GM12891 (cell line): Measurements from ENCODE around the gene TCERG1L.

Experiments
- PAX5 ChIP-seq: IDR thresholded peaks from 2 replicates; pipeline ENCODE4 v1.6.1; 2011; ENCODE audit warnings: low read length, moderate library complexity, mild to moderate bottlenecking; ENCODE audit not compliant: insufficient read depth, severe bottlenecking
- POLR2A ChIP-seq: IDR thresholded peaks from 2 replicates; pipeline ENCODE4 v1.6.1; 2011; ENCODE audit warnings: low read depth, low read length, control low read depth
- POLR2AphosphoS5 ChIP-seq: IDR thresholded peaks from 2 replicates; pipeline ENCODE4 v1.6.1; 2011; ENCODE audit warnings: low read depth, low read length, control low read depth
- POU2F2 ChIP-seq: IDR thresholded peaks from 2 replicates; pipeline ENCODE4 v1.6.1; 2011; ENCODE audit warnings: low read depth, mild to moderate bottlenecking, control low read depth, low read length, moderate library complexity
- SPI1 ChIP-seq: IDR thresholded peaks from 2 replicates; pipeline ENCODE4 v1.6.1; 2011; ENCODE audit warnings: low read depth, low read length, control low read depth
- TAF1 ChIP-seq: IDR thresholded peaks from 2 replicates; pipeline ENCODE4 v1.6.1; 2011; ENCODE audit warnings: low read depth, low read length, control low read depth

GRCh38 chr10:131077031-131077430, 234.5 kb downstream of the TCERG1L start:
- TF ChIP-seq POLR2A = no peak
- TF ChIP-seq POLR2AphosphoS5 = no peak
- no peak for TF ChIP-seq TAF1
- no peak for TF ChIP-seq SPI1
- no peak for TF ChIP-seq POU2F2
- TF ChIP-seq PAX5 = no peak
